Keratinocyte (primary cell): ENCODE data around the gene ADGRV1. TPM values are rescaled to one million over a fixed set of nuclear protein-coding genes. Genes with fewer than 3 reads are reported as not detected.

Experiments
- DNase-seq: peaks from one replicate; pipeline ENCODE4 v3.0.0-alpha.2; 2011; ENCODE audit warnings: low read depth, missing footprints, low spot score
- FAIRE-seq: peaks from 2 replicates; lab custom pipeline; 2011; peaks lifted over from hg19 to GRCh38; lab: Jason Lieb, UNC
- H2AFZ ChIP-seq: 2 replicates; pipeline ENCODE4 v1.6.0; 2012; ENCODE audit warnings: low read length, control low read depth, inconsistent platforms; ENCODE audit not compliant: control insufficient read depth
- H3K27ac ChIP-seq: 2 replicates; pipeline ENCODE4 v1.5.1; 2011; ENCODE audit warnings: low read length; ENCODE audit not compliant: control insufficient read depth, insufficient read depth
- H3K27me3 ChIP-seq: 3 replicates; pipeline ENCODE4 v1.6.0; 2011; ENCODE audit warnings: low read length; ENCODE audit not compliant: control insufficient read depth, insufficient read depth; ENCODE audit errors: extremely low read depth
- H3K36me3 ChIP-seq, 2 experiments: 2 replicates in 1 of 2; 3 replicates in 1 of 2; pipeline ENCODE4 v1.5.1; 2011; ENCODE audit warnings: low read length in 2 of 2, mild to moderate bottlenecking in 1 of 2; ENCODE audit not compliant: control insufficient read depth in 2 of 2, insufficient read depth in 2 of 2; ENCODE audit errors: extremely low read depth in 1 of 2
- H3K4me1 ChIP-seq: 3 replicates; pipeline ENCODE4 v1.5.1; 2011; ENCODE audit warnings: low read length; ENCODE audit not compliant: control insufficient read depth, insufficient read depth; ENCODE audit errors: extremely low read depth
- H3K4me2 ChIP-seq: 3 replicates; pipeline ENCODE4 v1.6.0; 2011; ENCODE audit warnings: low read depth, low read length; ENCODE audit not compliant: control insufficient read depth, insufficient read depth; ENCODE audit errors: extremely low read depth
- H3K4me3 ChIP-seq, 3 experiments: fragments of 200-600 bp in 1 of 3; sonication (generic) in 1 of 3; 2 replicates in 2 of 3; 3 replicates in 1 of 3; pipeline ENCODE4 v1.5.1; 2011 to 2016; ENCODE audit warnings: low read length in 3 of 3, mild to moderate bottlenecking in 3 of 3, control low read depth in 2 of 3, inconsistent platforms in 1 of 3, low read depth in 1 of 3, mixed read lengths in 1 of 3, mixed run types in 1 of 3, moderate library complexity in 1 of 3; ENCODE audit not compliant: control insufficient read depth in 2 of 3, insufficient read depth in 2 of 3; ENCODE audit errors: extremely low read depth in 1 of 3
- H3K79me2 ChIP-seq: 2 replicates; pipeline ENCODE4 v1.6.0; 2012; ENCODE audit warnings: low read length; ENCODE audit not compliant: control insufficient read depth, insufficient read depth
- H3K9ac ChIP-seq: 3 replicates; pipeline ENCODE4 v1.6.0; 2011; ENCODE audit warnings: low read length; ENCODE audit not compliant: control insufficient read depth, insufficient read depth; ENCODE audit errors: extremely low read depth
- H3K9me1 ChIP-seq: 3 replicates; pipeline ENCODE4 v1.6.0; 2011; ENCODE audit warnings: low read length; ENCODE audit not compliant: control insufficient read depth, insufficient read depth; ENCODE audit errors: extremely low read depth
- H3K9me3 ChIP-seq: 2 replicates; pipeline ENCODE4 v1.5.1; 2012; ENCODE audit warnings: low read depth, low read length; ENCODE audit not compliant: control insufficient read depth
- H4K20me1 ChIP-seq: 3 replicates; pipeline ENCODE4 v1.6.0; 2011; ENCODE audit warnings: low read length; ENCODE audit not compliant: control insufficient read depth, insufficient read depth; ENCODE audit errors: extremely low read depth
- CTCF ChIP-seq, 3 experiments: IDR thresholded peaks in 1 of 3; conservative IDR thresholded peaks in 1 of 3; optimal IDR thresholded peaks in 1 of 3; 2 replicates in 2 of 3; 3 replicates in 1 of 3; pipeline versions ENCODE3 to v1.5.1; 2011; ENCODE audit warnings: low read length in 3 of 3, mild to moderate bottlenecking in 3 of 3, moderate library complexity in 2 of 3, control low read depth in 1 of 3, inconsistent platforms in 1 of 3; ENCODE audit not compliant: insufficient read depth in 2 of 3; ENCODE audit errors: extremely low read depth in 1 of 3
- EZH2 ChIP-seq: IDR thresholded peaks from one replicate; pipeline ENCODE4 v1.6.1; 2012; ENCODE audit warnings: inconsistent platforms, mild to moderate bottlenecking, low read length, moderate library complexity
- dilution Hi-C: fragments of 300-500 bp; cut with MboI; formaldehyde crosslinking; loops from one replicate; pipeline ENCODE4 v1.7.0; 2020; ENCODE audit warnings: low sequenced_read_pairs; ENCODE audit not compliant: extremely low pct_ligation_motif_present
- polyA plus RNA-seq, 5 experiments: library from polyadenylated mRNA; depleted of rRNA in 3 of 5; stranded (reverse) in 3 of 5; stranded (forward) in 1 of 5; unstranded in 1 of 5; fragments of >200 nt; gene quantifications; 1 replicate in 1 of 5; 2 replicates in 3 of 5; 3 replicates in 1 of 5; pipeline versions ENCODE4 v1.2.1 to v1.2.3, GENCODE V29; 2011 to 2012; ENCODE audit warnings: missing spikeins in 2 of 5, low read depth in 1 of 5, low replicate concordance in 1 of 5

Gene ADGRV1
- polyA plus RNA-seq, 1 donor (not counting 4 experiments of a cell fraction or from before 2014, with no cell fraction given): 0.05 TPM

- TF ChIP-seq CTCF (optimal IDR thresholded peaks at IDR 0.05 in 1 of 3, IDR thresholded peaks at IDR 0.05 in 1 of 3, conservative IDR thresholded peaks at IDR 0.05 in 1 of 3; ENCODE audit: extremely low read depth in 1 of 3, insufficient read depth in 2 of 3, low read length in 3 of 3): no peak
- no peak for TF ChIP-seq EZH2
- Histone ChIP-seq H3K4me1 (peaks cover 6% of the 10 kb centered on the region), H3K4me3 (no peak overlapping the region), H3K9me3 (no peaks in the 10 kb centered on the region), H3K9ac (no peak overlapping the region), H3K27me3 (no peaks in the 10 kb centered on the region), H3K36me3 (no peaks in the 10 kb centered on the region), H2AFZ (no peak overlapping the region), H3K27ac (no peak overlapping the region), H3K79me2 (no peaks in the 10 kb centered on the region), H4K20me1 (no peaks in the 10 kb centered on the region), H3K9me1 (no peaks in the 10 kb centered on the region), H3K4me2 (no peak overlapping the region)
- DNase-seq (no peak), FAIRE-seq (no peak)
- dilution Hi-C loops: no loop called here
Observed at GRCh38 chr5:91142386-91142785, 583.8 kb downstream of the ADGRV1 start.

GRCh38 chr5:91142819-91143218, 584.2 kb downstream of the ADGRV1 start:
- TF ChIP-seq CTCF (optimal IDR thresholded peaks at IDR 0.05 in 1 of 3, IDR thresholded peaks at IDR 0.05 in 1 of 3, conservative IDR thresholded peaks at IDR 0.05 in 1 of 3; ENCODE audit: extremely low read depth in 1 of 3, insufficient read depth in 2 of 3, low read length in 3 of 3): no peak
- no peak for TF ChIP-seq EZH2
- no peak overlapping the region for H3K4me3 ChIP-seq
- no peak for FAIRE-seq
- H2AFZ ChIP-seq: no peak overlapping the region
- H3K9ac ChIP-seq: no peak overlapping the region
- DNase-seq: no peak
- H3K4me2 ChIP-seq: no peak overlapping the region
- dilution Hi-C loops: no loop called here
- no peaks in the 10 kb centered on the region for H3K9me3 ChIP-seq
- peaks cover 2% of the 10 kb centered on the region for H3K4me1 ChIP-seq
- no peaks in the 10 kb centered on the region for H3K79me2 ChIP-seq
- H3K27me3 ChIP-seq: no peaks in the 10 kb centered on the region
- no peaks in the 10 kb centered on the region for H3K9me1 ChIP-seq
- H3K36me3 ChIP-seq: no peaks in the 10 kb centered on the region
- H3K27ac ChIP-seq: no peak overlapping the region
- H4K20me1 ChIP-seq: no peaks in the 10 kb centered on the region
